HUDEP-2 (cell line): Measurements from ENCODE around the gene RGPD8.
"Not testable (repeated sequence)": the region's sequence is repeated elsewhere in the genome, so short reads cannot be mapped to it uniquely, and the experiment has no call there.

Experiments used
- DNase-seq, 76 experiments: peaks; one replicate each; lab custom pipeline; 2025; ENCODE audit not compliant: unreplicated experiment in 76 of 76; lab: John Stamatoyannopoulos, UW

RGPD8 gene

DNA sequence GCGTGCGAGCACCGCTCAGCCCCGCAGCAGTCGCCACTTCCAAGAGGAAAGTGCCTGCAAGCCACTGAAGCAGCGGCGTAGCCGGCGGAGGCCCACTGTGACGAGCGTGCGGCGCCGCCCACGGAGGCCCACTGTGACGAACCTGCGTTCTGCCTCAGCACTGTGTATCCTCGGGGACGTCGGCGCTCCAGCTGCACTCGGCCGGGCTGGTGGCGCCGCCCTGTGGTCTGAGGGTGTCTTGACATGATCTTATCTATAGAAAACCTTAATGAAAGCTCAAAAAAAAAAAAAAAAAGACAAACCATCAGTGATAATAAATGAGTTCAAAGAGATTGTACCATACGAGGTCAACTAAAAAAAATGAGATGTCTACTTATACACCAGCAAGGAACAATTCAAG lies at the start of gene RGPD8:
RGPD8 (minus strand) TSS at position 166 of the 400 bp plus-strand sequence. CDS start 192 bp downstream, outside the sequence.
- DNase-seq: not testable (repeated sequence)

- peak in 26 of 76 experiments; percentile 2 to 35 (median 15) for DNase-seq
These were observed 49.6 kb upstream of the RGPD8 start for GRCh38 chr2:112483042-112483473.

GRCh38 chr2:112482309-112483041 lies 49.0 kb upstream of the RGPD8 start:
- DNase-seq: peak in 23 of 76 experiments; percentile 12 to 66 (median 33)

DNA sequence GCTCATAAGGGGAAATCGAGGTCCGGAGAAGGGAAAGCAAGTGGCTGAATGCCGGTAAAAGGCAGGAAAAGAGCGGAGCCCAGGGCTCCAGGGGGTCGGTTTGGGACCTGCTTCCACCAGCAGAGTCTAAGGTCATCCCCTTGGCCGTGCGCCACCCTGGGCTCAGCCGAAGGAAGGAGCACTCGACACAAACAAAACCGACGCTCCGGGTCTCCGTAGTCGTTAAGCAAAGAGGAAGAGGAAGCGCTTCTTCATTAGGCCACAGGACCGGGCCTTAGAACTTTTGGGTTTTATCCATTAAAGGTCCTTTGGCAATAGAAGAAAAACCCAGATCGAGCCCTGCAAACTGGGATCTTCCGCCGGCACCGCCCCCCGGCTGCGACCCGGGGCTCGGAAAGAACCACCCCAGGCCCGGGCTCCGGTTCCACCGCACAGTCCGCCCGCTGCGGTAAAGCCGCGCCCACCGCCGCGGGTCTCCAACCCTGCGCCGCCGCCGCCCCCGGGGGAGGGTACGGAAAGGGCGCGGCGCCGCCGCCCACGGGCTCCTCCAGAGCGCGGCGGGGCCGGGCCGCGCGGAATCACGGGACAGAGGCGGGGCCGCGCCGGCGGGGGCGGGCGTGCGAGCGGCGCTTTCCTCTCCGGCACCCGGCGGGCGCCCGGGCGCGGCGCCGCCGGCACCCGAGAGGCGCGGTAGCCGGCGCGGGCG lies 48.2 kb upstream of the RGPD8 start, which contains the start of gene TTL:
TTL (plus strand) TSS at position 629 of the 706 bp plus-strand sequence. CDS start 189 bp downstream, outside the sequence.
- peak in 66 of 76 experiments; percentile 6 to 72 (median 54) for DNase-seq

GRCh38 chr2:112481050-112481527 lies 47.6 kb upstream of the RGPD8 start:
- peak in 74 of 76 experiments; percentile 23 to 87 (median 75) for DNase-seq

DNA sequence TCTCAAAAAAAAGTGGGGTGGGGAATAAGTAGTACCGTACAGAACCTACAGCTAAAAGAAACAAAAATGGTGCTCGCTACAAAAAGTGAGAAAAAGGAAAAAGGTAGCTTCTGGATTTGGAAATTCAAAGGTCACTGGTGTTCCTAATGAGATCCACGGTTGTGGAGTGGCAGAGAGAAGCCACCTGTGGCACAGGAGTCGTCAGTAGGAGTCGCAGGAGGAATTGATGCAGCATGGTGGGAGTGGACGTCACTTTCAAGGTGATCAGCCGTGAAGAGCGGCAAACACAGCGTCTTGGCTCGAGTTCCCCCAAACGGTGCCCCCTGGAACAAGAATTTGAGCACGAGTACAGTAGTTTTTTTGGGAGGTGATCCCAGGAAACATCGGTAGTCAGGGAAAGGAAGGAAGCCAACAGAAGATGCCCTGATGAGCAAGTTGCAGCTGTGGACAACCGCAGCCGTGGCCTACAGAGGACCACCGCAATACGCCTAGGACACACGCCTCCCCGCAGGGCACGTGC lies 47.1 kb upstream of the RGPD8 start:
- peak in 1 of 76 experiments; percentile 14 for DNase-seq

DNA sequence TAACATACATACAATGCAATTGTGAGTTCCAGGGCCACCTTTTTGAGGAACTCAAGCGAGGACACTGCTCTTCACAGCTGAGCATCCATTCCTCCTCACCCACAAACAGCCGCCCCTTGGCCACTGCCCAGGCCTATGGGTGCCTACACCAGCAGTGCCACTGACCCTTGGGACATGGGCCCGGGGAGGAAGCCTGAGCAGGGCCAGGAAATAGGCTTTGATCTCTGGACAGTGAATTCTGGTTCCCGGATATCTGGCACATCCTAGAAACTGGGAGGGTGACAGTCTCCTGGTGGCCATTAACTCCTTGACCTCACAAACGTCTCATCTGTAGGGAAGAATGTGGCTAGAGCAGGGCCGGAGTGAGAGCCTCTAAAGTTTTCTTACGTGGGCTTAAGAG lies 43.0 kb upstream of the RGPD8 start:
- DNase-seq: no peak

DNA sequence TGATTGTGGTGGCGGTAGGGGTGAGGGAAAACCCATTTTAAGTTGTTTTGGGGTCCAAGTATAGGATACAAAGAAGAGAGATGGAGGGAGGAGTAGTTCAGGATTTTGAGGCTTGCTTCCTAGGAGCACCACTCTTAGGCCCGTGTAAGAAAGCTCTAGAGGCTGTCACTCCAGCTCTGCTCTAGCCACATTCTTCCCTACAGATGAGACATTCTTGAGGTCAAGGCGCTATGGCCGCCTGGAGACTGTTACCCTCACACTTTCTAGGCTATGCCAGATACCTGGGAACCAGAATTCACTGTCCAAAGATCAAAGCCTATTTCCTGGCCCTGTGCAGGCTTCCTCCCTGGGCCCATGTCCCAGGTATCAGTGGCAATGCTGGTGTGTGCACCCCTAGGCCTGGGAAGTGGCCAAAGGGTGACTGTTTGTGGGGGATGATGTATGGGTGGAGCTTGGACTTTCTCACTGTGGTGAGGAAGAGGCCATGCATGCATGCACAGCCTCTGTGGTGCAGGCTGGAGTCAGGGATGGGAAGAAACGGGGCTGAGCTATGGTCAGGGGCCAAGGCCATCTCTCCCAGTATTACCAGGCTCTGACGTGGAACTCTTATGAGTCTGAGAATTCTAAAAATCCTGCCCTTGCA lies 41.5 kb upstream of the RGPD8 start:
- DNase-seq: peak in 2 of 76 experiments; percentile 4 to 6

DNA sequence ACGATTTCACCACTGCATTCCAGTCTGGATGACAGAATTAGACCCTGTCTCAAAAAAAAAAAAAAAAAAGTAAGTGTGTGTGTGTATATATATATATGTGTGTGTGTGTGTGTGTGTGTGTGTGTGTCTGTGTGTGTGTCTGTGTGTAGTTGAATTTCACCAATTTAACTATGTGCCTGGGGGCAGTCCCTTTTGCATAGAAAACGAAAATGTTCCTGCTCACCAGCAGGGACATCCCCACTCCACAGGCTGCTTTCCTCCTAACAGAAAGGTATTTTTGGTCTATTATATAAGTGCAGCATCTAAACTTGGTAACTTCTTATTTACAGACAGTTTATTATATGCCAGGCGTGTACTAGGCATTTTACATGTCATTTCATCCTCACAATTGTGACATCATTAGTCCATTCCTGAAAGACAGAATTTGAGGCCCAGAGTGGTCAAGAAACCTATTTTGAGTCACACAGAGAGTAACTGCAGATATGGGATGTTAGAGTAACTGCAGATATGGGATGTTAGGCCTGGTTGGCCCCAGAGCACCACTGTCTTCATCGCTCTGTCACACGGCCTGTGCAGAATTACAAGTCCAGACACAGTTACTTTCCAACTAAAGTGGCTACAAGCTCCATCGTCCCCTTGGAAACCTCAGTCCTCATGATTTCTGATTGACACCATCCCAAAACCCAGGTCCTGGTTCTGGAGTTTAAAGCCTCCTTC lies 39.3 kb upstream of the RGPD8 start:
- no peak for DNase-seq

DNA sequence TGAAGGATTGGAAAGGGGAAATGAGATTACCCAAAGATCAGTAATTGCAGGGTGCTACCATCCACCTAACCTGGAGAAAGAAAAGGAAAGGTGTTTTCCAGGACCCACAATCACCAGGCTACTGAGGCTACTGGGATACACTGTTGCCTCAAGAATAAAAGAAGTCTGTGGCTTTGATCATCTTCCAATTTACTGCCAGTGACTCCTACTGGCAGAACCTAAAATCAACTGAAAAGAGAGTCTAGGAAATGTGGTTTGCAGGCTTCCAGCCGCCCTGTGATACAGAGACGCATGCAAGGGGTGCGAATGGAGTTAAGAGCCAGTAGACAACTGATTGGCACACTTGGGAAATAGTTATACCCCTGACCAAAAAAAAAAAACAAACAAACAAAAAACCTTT lies 31.9 kb upstream of the RGPD8 start:
- peak in 5 of 76 experiments; percentile 5 to 20 (median 8) for DNase-seq

GRCh38 chr2:112463256-112463655 lies 29.8 kb upstream of the RGPD8 start:
- DNase-seq: no peak

DNA sequence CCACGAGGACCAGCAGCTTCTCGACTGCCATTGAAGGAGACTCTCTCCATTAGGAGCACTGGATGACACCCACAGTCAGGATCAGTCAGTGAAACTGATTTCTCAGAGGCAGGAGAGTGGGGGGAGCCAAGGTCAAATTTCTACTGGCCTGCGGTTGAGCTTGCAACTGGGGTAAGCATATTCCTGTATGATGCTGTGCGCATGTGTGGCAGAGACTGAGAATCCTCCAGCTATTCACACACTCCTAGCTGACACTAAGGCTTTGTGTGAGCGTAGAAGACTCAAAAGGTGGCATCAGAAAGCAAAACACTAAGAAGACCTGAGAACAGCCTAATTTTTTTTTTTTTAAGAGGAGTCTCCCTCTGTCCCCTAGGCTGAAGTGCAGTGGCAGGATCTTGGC lies 28.7 kb upstream of the RGPD8 start:
- no peak for DNase-seq

DNA sequence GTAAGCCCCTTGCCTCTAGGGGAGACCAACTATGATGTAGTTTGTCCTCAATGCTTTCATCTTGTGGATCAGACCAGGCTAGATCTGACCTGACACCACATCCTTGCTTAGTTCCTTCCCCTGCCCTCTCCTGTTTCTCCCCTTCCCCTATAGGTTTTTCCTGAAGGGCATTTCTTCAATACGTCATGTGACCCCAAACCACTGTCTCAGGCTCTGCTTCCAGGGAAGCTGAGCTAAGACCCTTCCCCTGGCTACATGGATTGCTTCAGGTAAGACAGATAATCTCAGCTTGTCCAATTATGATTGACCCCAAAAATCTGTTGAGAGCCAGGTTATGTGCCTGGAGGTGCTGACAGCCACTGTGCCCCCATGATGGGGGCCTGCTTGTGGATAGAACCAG lies 25.9 kb upstream of the RGPD8 start:
- DNase-seq: no peak

DNA sequence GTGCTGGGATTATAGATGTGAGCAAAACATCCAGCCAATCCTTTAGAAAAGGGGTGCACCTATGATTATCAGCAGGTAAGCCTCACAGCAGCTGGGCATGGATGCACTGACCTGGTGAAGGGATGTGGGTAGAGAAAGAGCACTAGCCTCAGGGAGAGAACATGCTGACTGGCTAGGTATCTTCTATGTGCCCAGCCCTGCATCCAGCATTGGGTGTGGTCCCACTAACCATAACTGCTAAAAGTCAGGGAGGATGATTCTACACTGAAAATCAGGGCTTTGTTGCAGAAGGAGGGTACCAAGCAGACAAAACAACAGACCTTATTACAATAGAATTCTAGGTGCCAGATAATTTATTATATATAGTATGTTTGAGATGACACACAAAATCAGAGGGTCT lies 21.1 kb upstream of the RGPD8 start:
- DNase-seq: no peak

GRCh38 chr2:112451317-112451716 lies 17.9 kb upstream of the RGPD8 start:
- no peak for DNase-seq

DNA sequence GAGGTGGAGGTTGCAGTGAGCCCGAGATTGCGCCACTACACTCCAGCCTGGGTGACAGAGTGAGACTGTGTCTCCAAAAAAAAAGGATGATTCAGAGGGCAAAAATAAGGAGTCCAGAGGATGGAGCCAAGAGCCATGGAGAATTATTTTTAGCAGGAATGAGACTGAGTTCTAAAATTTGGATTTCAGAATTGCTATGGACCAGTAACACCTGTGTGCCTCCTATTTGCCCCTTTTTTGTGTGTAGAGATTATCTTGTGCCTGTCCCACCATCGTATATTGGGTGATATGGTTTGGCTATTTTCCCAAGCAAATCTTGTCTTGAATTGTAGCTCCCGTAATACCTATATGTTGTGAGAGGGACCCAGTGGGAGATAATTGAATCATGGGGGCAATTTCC lies 16.4 kb upstream of the RGPD8 start:
- no peak for DNase-seq

DNA sequence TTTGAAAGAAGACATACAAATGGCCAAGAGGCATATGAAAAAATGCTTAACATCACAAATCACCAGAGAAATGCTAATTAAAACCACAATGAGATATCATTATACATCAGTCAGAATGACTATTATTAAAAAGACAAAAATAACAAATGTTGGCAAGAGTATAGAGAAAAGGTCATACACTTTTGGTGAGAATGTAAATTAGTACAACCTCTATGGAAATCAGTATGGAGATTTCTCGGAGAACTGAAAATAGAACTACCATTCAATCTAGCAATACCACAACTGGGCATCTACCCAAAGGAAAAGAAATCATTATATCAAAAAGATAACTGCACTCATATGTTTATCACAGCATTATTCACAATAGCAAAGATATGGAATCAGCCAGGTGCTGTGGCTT lies 10.8 kb upstream of the RGPD8 start:
- DNase-seq: not testable (repeated sequence)

- not testable (repeated sequence) for DNase-seq
These were observed 5.3 kb upstream of the RGPD8 start for GRCh38 chr2:112438603-112439261.

- not testable (repeated sequence) for DNase-seq
These were observed 4.0 kb upstream of the RGPD8 start for GRCh38 chr2:112437405-112437831.

GRCh38 chr2:112436993-112437392 lies 3.5 kb upstream of the RGPD8 start:
- DNase-seq: not testable (repeated sequence)
